Measurements from ENCODE around the gene ELK1. TPM values are rescaled to one million over a fixed set of nuclear protein-coding genes. Genes with fewer than 3 reads are reported as not detected.

The ELK1 gene
- total RNA-seq, 4 donors from 2014 or later = 35.0 to 65.6 (median 58.8) TPM

- Histone ChIP-seq H3K27me3 (no peaks in the 10 kb centered on the region), H3K36me3 (no peaks in the 10 kb centered on the region), H3K4me1 (no peaks in the 10 kb centered on the region), H3K4me3 (no peak overlapping the region), H3K9me3 (peaks cover 0 to 12% (median 0%) of the 10 kb centered on the region in 3 donors), H3K27ac (no peak overlapping the region)
- DNase-seq = no peak
- no peak for TF ChIP-seq POLR2A (IDR thresholded peaks at IDR 0.05)
- no peak for TF ChIP-seq CTCF (IDR thresholded peaks at IDR 0.05 in 4 of 5, conservative IDR thresholded peaks at IDR 0.05 in 1 of 5)
- no peak for ATAC-seq
- intact Hi-C loops (cut with DNase I; ENCODE audit: low total_unique reads) = no loop called here
- in situ Hi-C loops (cut with MboI; ENCODE audit: low sequenced_read_pairs in 4 of 4) = no loop called here
Measured at GRCh38 chrX:47597222-47597621, 53.1 kb downstream of the ELK1 start.

GRCh38 chrX:47596256-47596655 is 54.1 kb downstream of the ELK1 start:
- no peak overlapping the region for H3K27ac ChIP-seq
- intact Hi-C loops (cut with DNase I; ENCODE audit: low total_unique reads) = no loop called here
- no peak for TF ChIP-seq CTCF (IDR thresholded peaks at IDR 0.05 in 4 of 5, conservative IDR thresholded peaks at IDR 0.05 in 1 of 5)
- no peak for TF ChIP-seq POLR2A (IDR thresholded peaks at IDR 0.05)

GRCh38 chrX:47595716-47596251 is 54.6 kb downstream of the ELK1 start:
- no peaks in the 10 kb centered on the region for H3K36me3 ChIP-seq
- intact Hi-C loops (cut with DNase I; ENCODE audit: low total_unique reads) (no loop called here), in situ Hi-C loops (cut with MboI; ENCODE audit: low sequenced_read_pairs in 4 of 4) (no loop called here)
- no peak overlapping the region for H3K27ac ChIP-seq
- TF ChIP-seq CTCF (IDR thresholded peaks at IDR 0.05 in 4 of 5, conservative IDR thresholded peaks at IDR 0.05 in 1 of 5) = no peak
- TF ChIP-seq POLR2A (IDR thresholded peaks at IDR 0.05) = no peak
- DNase-seq = no peak
- H3K4me3 ChIP-seq = no peak overlapping the region
- H3K27me3 ChIP-seq = no peaks in the 10 kb centered on the region
- H3K9me3 ChIP-seq = peaks cover 0 to 12% (median 0%) of the 10 kb centered on the region in 3 donors
- H3K4me1 ChIP-seq = no peaks in the 10 kb centered on the region
- ATAC-seq = no peak

More at GRCh38 chrX:47596256-47596655, 54.1 kb downstream of the ELK1 start:
- no peak overlapping the region for H3K4me3 ChIP-seq
- H3K27me3 ChIP-seq = no peaks in the 10 kb centered on the region
- no peaks in the 10 kb centered on the region for H3K4me1 ChIP-seq
- H3K9me3 ChIP-seq = peaks cover 0 to 12% (median 0%) of the 10 kb centered on the region in 3 donors
- DNase-seq = no peak
- ATAC-seq = no peak
- in situ Hi-C loops (cut with MboI; ENCODE audit: low sequenced_read_pairs in 4 of 4) = no loop called here
- H3K36me3 ChIP-seq = no peaks in the 10 kb centered on the region

- Histone ChIP-seq H3K9me3 (peaks cover 0 to 4% (median 0%) of the 10 kb centered on the region in 3 donors), H3K27me3 (no peaks in the 10 kb centered on the region)
Measured at GRCh38 chrX:47593522-47593921, 56.8 kb downstream of the ELK1 start.

More at GRCh38 chrX:47593522-47593921, 56.8 kb downstream of the ELK1 start:
- H3K4me3 ChIP-seq = no peak overlapping the region
- intact Hi-C loops (cut with DNase I; ENCODE audit: low total_unique reads) = no loop called here
- in situ Hi-C loops (cut with MboI; ENCODE audit: low sequenced_read_pairs in 4 of 4) = no loop called here
- DNase-seq (no peak), ATAC-seq (no peak)
- H3K27ac ChIP-seq = no peak overlapping the region
- no peaks in the 10 kb centered on the region for H3K4me1 ChIP-seq
- H3K36me3 ChIP-seq = no peaks in the 10 kb centered on the region
- TF ChIP-seq CTCF (IDR thresholded peaks at IDR 0.05 in 4 of 5, conservative IDR thresholded peaks at IDR 0.05 in 1 of 5) = no peak
- no peak for TF ChIP-seq POLR2A (IDR thresholded peaks at IDR 0.05)

Measured in gastrocnemius medialis (tissue), 4 donors.